ENCODE data around the gene CDK2.
"Not testable (repeated sequence)": the region's sequence is repeated elsewhere in the genome, so short reads cannot be mapped to it uniquely, and the experiment has no call there.

CDK2 gene

GRCh38 chr12:55981882-55982281, 15.3 kb downstream of the CDK2 start:
- DNase-seq (ENCODE audit: low spot score), result not testable (repeated sequence)

- DNase-seq (ENCODE audit: low spot score), result no peak
Measured at GRCh38 chr12:55982319-55982936, 15.8 kb downstream of the CDK2 start.

GRCh38 chr12:55983232-55983842, 16.7 kb downstream of the CDK2 start:
- DNase-seq (ENCODE audit: low spot score), result no peak

- no peak for DNase-seq (ENCODE audit: low spot score)
Measured at GRCh38 chr12:55984861-55985260, 18.2 kb downstream of the CDK2 start.

GRCh38 chr12:55985341-55985740, 18.7 kb downstream of the CDK2 start:
- no peak for DNase-seq (ENCODE audit: low spot score)

GRCh38 chr12:55985976-55986375, 19.3 kb downstream of the CDK2 start:
- DNase-seq (ENCODE audit: low spot score), result not testable (repeated sequence)

- DNase-seq (ENCODE audit: low spot score), result no peak
Measured at GRCh38 chr12:55991110-55991509, 24.5 kb downstream of the CDK2 start.

GRCh38 chr12:55993230-55993853, 26.7 kb downstream of the CDK2 start:
- DNase-seq (ENCODE audit: low spot score), result no peak

- no peak for DNase-seq (ENCODE audit: low spot score)
Measured at GRCh38 chr12:55995366-55995765, 28.7 kb downstream of the CDK2 start.

GRCh38 chr12:55996201-55996714, 29.6 kb downstream of the CDK2 start:
- DNase-seq (ENCODE audit: low spot score), result peak; percentile 73

- DNase-seq (ENCODE audit: low spot score), result peak; percentile 51
Measured at GRCh38 chr12:55996715-55997534, 30.3 kb downstream of the CDK2 start, which contains the start of gene SUOX. SUOX (plus strand) TSS chr12:55997276; CDS start chr12:56002222, 4,946 bp downstream.

GRCh38 chr12:55997535-55997859, 30.9 kb downstream of the CDK2 start:
- DNase-seq (ENCODE audit: low spot score), result no peak

- not testable (repeated sequence) for DNase-seq (ENCODE audit: low spot score)
Measured at GRCh38 chr12:55999522-55999921, 32.9 kb downstream of the CDK2 start.

GRCh38 chr12:55999999-56000540, 33.4 kb downstream of the CDK2 start:
- not testable (repeated sequence) for DNase-seq (ENCODE audit: low spot score)

- DNase-seq (ENCODE audit: low spot score), result no peak
Measured at GRCh38 chr12:56001487-56002100, 35.0 kb downstream of the CDK2 start.

- DNase-seq (ENCODE audit: low spot score), result not testable (repeated sequence)
Measured at GRCh38 chr12:56003376-56003775, 36.7 kb downstream of the CDK2 start.

GRCh38 chr12:56004211-56004610, 37.6 kb downstream of the CDK2 start:
- DNase-seq (ENCODE audit: low spot score), result no peak

- DNase-seq (ENCODE audit: low spot score), result peak; percentile 91
Measured at GRCh38 chr12:56007564-56008559, 41.2 kb downstream of the CDK2 start.

- no peak for DNase-seq (ENCODE audit: low spot score)
Measured at GRCh38 chr12:56010111-56010570, 43.5 kb downstream of the CDK2 start.

GRCh38 chr12:56011509-56012090, 45.0 kb downstream of the CDK2 start:
- no peak for DNase-seq (ENCODE audit: low spot score)

All from germinal center (tissue), 1 donor.